Endothelial cell of umbilical vein (primary cell): ENCODE measurements around the gene SYNM.

Experiments
- EZH2 ChIP-seq: IDR thresholded peaks from 2 replicates; pipeline ENCODE4 v1.6.1; 2012; ENCODE audit warnings: borderline replicate concordance, low read depth, mild to moderate bottlenecking, moderate library complexity, low read length, inconsistent platforms; ENCODE audit not compliant: severe bottlenecking
- GATA2 ChIP-seq: IDR thresholded peaks from 2 replicates; pipeline ENCODE4 v1.7.0; 2011; ENCODE audit warnings: low read depth, mild to moderate bottlenecking, moderate library complexity, mixed read lengths, low read length; ENCODE audit not compliant: insufficient read length, insufficient read depth
- JUN ChIP-seq: IDR thresholded peaks from 2 replicates; pipeline ENCODE4 v1.6.1; 2011; ENCODE audit warnings: borderline replicate concordance, low read depth; ENCODE audit not compliant: insufficient read length, insufficient read depth
- MYC ChIP-seq: IDR thresholded peaks from one replicate; pipeline ENCODE4 v1.6.1; 2011; ENCODE audit warnings: mild to moderate bottlenecking, low read depth, low read length
- POLR2A ChIP-seq: IDR thresholded peaks from 2 replicates; pipeline ENCODE4 v1.6.1; 2012; ENCODE audit warnings: low read depth, mild to moderate bottlenecking, control low read depth, low read length
- POLR2AphosphoS5 ChIP-seq: IDR thresholded peaks from 2 replicates; pipeline ENCODE4 v1.6.1; 2012; ENCODE audit warnings: low read depth, mild to moderate bottlenecking, control low read depth, low read length, moderate library complexity; ENCODE audit not compliant: insufficient read depth
- TF ChIP-seq, protein P1 (sequence below), 2 donors: IDR thresholded peaks; 1 replicate in 1 of 2; 2 replicates in 1 of 2; pipeline ENCODE4 v1.5.1; 2011; ENCODE audit warnings: low read length in 2 of 2, mild to moderate bottlenecking in 2 of 2, moderate library complexity in 2 of 2, control low read depth in 1 of 2, inconsistent platforms in 1 of 2, low read depth in 1 of 2; ENCODE audit not compliant: insufficient read depth in 1 of 2; ENCODE audit errors: extremely low read depth in 1 of 2
- TF ChIP-seq, protein P2 (sequence below): IDR thresholded peaks from 2 replicates; pipeline ENCODE4 v1.6.1; 2011; ENCODE audit not compliant: insufficient read depth, insufficient read length

DNA sequence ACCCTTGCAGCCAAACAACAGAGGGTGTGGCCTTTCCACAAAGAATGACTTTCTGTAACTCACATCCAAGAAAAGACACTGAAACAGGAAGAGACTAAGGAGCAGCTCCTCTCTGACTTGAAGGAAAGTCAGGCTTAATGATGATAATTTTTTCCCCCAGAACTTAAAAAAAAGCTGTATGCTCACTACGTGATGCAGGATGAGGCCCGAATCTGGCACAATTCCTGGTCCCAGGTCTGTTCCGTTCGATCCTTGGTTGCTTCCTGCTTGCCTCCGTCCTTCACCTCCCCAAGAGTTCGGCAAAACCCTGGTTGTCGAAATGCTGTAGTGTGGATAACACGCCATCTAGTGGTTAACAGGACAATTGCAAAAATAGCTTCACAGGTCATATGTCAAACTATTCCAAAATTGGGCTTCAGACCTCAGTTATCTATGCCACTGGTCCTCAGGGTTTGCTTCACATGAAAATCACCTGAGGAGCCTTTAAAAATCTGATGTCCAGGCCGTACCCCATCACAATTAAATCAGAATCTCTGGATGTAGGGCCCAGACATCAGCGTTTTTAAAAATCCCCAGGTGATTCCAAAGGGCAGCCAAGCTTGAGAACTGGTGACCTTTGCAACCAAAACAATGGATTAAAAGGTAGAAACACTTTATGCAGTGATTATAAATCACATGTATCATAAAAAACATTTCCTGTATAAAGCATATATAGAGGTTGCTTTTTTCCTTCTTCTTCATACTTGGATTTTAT, 28.1 kb upstream of the SYNM start:
- TF ChIP-seq, protein P1, sequence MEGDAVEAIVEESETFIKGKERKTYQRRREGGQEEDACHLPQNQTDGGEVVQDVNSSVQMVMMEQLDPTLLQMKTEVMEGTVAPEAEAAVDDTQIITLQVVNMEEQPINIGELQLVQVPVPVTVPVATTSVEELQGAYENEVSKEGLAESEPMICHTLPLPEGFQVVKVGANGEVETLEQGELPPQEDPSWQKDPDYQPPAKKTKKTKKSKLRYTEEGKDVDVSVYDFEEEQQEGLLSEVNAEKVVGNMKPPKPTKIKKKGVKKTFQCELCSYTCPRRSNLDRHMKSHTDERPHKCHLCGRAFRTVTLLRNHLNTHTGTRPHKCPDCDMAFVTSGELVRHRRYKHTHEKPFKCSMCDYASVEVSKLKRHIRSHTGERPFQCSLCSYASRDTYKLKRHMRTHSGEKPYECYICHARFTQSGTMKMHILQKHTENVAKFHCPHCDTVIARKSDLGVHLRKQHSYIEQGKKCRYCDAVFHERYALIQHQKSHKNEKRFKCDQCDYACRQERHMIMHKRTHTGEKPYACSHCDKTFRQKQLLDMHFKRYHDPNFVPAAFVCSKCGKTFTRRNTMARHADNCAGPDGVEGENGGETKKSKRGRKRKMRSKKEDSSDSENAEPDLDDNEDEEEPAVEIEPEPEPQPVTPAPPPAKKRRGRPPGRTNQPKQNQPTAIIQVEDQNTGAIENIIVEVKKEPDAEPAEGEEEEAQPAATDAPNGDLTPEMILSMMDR (IDR thresholded peaks at IDR 0.05; ENCODE audit: extremely low read depth in 1 of 2, insufficient read depth in 1 of 2, low read depth in 1 of 2, low read length in 2 of 2), result peak; percentile 71 to 83
- TF ChIP-seq, protein P2, sequence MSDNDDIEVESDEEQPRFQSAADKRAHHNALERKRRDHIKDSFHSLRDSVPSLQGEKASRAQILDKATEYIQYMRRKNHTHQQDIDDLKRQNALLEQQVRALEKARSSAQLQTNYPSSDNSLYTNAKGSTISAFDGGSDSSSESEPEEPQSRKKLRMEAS, result no peak
- TF ChIP-seq POLR2A (no peak), EZH2 (no peak), JUN (no peak), MYC (no peak), POLR2AphosphoS5 (no peak), GATA2 (no peak)
